Subcutaneous adipose tissue (tissue), 4 donors: ENCODE data around the gene PRDM10. TPM values are rescaled to one million over a fixed set of nuclear protein-coding genes. Genes with fewer than 3 reads are reported as not detected.

ENCODE experiments used
- total RNA-seq, 4 donors: library from RNA; depleted of rRNA; stranded (reverse); fragments of >200 nt; gene quantifications; one replicate each; pipeline ENCODE4 v1.1.0, GENCODE V29; 2016
- TF ChIP-seq, protein P1 (sequence below): fragments of 450-650 bp; IDR thresholded peaks from one replicate; pipeline ENCODE4 v1.5.1; 2016; ENCODE audit warnings: low read depth, mild to moderate bottlenecking, control low read depth, antibody characterized with exemption, moderate library complexity

The PRDM10 gene
- total RNA-seq, 4 donors from 2014 or later = 4.6 to 9.5 (median 6.9) TPM

DNA sequence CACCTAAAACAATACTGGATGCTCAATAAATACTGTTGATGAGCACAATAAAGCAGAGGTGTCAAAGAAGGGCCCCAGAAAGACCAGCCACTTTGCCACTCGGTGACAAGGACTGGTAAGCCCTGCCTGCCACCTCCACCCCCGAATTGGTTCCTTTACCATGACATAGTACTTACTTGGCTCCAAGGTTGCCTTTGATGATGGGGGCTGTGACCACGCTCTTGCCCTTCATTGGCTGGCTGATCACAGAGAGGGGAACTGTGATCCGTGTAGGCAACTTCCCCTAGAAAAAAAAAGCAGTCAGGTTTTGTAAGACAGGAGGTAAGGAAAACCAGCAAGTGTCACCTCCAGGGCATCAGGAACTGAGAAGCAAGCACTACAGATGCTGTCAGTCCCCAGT lies 136.9 kb downstream of the PRDM10 start:
- TF ChIP-seq, protein P1, sequence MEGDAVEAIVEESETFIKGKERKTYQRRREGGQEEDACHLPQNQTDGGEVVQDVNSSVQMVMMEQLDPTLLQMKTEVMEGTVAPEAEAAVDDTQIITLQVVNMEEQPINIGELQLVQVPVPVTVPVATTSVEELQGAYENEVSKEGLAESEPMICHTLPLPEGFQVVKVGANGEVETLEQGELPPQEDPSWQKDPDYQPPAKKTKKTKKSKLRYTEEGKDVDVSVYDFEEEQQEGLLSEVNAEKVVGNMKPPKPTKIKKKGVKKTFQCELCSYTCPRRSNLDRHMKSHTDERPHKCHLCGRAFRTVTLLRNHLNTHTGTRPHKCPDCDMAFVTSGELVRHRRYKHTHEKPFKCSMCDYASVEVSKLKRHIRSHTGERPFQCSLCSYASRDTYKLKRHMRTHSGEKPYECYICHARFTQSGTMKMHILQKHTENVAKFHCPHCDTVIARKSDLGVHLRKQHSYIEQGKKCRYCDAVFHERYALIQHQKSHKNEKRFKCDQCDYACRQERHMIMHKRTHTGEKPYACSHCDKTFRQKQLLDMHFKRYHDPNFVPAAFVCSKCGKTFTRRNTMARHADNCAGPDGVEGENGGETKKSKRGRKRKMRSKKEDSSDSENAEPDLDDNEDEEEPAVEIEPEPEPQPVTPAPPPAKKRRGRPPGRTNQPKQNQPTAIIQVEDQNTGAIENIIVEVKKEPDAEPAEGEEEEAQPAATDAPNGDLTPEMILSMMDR = no peak

DNA sequence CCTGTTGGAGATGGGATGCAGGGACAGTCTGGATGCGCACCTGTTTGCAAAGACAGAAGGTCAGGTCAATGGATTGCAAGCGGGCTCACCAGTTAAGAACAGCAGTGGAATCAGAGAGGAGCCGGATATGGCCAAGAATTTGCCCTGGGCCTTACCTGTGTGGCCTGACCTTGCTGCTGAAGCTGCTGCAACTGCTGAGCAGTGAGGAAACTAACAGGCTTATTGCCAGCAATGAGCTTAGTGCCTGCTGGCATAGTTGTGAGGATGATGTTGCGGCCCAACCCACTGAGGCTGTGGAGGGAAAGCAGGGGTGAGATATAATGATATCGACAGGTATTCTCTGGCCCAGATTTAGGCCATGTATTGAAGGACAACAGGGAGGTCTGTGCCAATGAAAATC lies 137.8 kb downstream of the PRDM10 start:
- TF ChIP-seq, protein P1 = no peak

DNA sequence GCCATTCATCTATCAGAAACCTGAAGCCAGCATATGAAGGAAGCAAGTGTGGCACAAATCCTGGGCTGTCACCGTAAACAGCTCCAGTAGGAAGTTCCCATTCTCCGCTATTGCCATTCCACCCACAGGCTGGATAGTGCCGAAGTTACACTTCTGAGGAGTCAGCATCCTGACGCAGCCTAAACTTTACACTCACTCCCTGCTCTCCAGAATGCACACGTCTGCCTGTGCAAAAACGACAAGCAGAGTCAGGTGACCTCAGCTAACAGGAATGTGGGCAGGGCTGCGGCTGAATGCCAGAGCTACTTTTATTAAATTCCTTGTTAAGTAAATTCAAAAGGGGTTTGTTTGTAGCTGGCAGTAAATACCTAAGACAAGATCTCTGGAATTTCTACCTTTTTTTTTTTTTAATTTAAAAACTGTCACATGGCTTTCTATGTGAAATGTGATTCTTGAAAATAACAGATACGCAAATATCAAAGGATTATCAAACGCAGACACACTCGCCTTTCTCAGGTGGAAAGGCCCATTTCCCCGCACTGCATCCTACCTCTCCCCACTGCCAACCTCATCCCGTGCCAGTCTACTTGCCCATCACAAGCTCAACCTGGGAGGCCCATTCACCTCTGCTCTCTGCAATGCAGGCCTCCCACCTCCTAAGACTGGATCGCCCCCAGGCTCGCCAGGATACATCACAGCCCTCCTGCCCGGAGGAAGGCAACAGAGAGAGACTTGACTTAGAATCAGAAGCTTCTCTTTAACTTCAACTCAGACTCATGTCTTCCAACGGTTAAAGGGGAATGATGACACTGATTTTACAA lies 140.7 kb downstream of the PRDM10 start:
- TF ChIP-seq, protein P1 = no peak

DNA sequence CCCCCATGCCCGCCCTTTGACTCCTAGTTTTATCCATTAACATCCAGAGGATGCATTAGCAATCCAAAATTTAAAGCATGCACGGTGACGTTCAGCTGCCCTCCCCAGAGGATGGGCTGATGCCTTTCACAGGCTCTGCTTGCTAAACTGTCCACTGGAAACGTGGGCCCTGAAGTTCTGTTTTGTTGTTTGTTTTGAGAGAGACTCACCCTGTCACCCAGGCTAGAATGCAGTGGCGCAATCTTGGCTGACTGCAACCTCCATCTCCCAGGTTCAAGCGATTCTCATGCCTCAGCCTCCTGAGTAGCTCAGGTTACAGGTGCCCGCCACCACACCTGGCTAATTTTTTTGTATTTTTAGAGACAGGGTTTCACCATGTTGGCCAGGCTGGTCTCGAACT lies 146.6 kb downstream of the PRDM10 start:
- TF ChIP-seq, protein P1 = no peak

DNA sequence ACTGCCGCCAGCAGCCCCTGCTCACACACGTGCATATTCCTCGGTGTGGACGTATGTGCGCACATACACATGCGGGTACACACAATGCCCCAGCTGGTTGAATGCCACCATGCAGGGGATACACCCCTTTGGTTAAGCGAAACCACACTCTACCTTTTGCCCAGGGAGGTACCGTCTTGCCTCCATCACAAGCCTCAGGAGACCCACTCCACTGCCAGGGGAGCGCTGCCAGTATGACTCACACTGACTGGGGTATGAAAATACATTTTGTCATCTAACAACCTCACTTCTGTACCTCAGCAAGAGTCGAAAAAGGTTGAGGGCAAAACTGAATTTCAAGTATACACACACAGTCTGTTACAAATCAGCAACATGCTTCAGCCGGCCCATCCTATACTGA lies 147.5 kb downstream of the PRDM10 start:
- TF ChIP-seq, protein P1 = no peak

DNA sequence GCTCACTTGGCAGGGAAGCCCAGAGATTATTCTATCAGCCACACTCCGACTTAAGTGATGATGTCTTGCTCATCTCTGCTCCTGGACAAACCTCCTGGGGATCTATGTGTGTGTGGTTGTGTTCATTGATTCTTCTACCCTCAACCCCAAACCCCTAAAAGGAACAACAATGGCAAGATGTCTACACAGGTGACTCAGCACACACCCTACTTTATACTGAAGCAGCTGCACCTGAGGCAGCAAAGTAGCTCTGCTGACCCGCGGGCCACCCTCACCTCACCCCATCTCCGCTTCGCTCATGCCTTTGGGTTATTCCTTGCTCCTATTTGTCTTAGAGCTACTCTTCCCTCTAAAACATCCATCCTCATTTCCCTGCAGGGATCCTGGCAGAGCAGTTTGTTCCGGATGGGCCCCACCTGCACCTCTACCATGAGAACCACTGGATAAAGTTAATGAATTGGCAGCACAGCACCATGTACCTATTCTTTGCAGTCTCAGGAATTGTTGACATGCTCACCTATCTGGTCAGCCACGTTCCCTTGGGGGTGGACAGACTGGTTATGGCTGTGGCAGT lies 148.3 kb downstream of the PRDM10 start:
- TF ChIP-seq, protein P1 = no peak

DNA sequence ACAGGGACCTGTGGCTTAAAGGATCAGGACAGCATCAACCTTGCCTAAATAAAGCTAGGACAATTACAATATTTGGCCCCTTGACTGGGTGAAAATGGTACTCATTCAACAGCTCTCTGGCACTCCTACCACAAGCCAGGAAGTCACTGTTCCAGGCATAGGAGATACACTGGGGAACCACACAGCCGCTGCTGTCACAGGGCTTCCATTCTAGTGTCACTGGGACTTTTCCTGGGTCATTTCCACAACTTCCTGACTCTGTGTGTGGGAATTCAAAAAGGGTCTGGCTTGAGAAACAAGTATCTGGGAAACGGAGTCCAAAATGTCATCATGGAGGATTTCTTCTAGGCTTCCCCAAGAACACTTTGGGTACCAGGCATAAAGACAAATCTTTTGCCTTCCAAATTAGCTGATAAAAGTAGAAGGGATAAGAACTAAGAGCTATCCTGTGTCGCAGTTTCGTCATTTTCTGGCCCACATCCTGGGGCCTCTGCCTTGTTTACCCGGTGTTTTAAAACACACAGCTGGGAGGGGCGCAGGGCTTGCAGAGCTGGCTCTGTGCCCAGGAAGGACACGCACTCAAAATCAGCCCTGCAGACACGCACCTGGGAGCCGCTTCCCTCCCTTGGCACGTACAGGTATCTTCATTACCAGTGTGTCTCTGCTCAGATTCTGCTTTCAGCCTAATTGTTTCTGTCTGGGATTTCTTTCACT lies 149.0 kb downstream of the PRDM10 start:
- TF ChIP-seq, protein P1 = no peak
